Transverse colon (tissue), 4 donors: Measurements from ENCODE around the gene CYGB. TPM values are rescaled to one million over a fixed set of nuclear protein-coding genes. Genes with fewer than 3 reads are reported as not detected.
"Not testable (repeated sequence)": the region's sequence is repeated elsewhere in the genome, so short reads cannot be mapped to it uniquely, and the experiment has no call there.

Source experiments
- DNase-seq: peaks from one replicate; pipeline ENCODE4 v3.0.0-alpha.2; 2019
- H3K27ac ChIP-seq, 4 donors: fragments of 200-600 bp; sonication (generic); 2 replicates each; pipeline ENCODE4 v1.5.1; 2016 to 2018; ENCODE audit warnings: inconsistent platforms in 4 of 4
- H3K27me3 ChIP-seq: fragments of 200-600 bp; sonication (generic); 2 replicates; pipeline ENCODE4 v1.5.1; 2017; ENCODE audit warnings: inconsistent platforms
- H3K36me3 ChIP-seq, 4 donors: fragments of 200-600 bp; sonication (generic); 2 replicates each; pipeline ENCODE4 v1.5.1; 2017 to 2019; ENCODE audit warnings: inconsistent platforms in 4 of 4
- H3K4me1 ChIP-seq, 4 donors: fragments of 200-600 bp; sonication (generic); 2 replicates each; pipeline ENCODE4 v1.5.1; 2017 to 2020; ENCODE audit warnings: inconsistent platforms in 4 of 4
- H3K4me3 ChIP-seq, 4 donors: fragments of 200-600 bp; sonication (generic); 1 replicate in 1 of 4; 2 replicates in 3 of 4; pipeline versions ENCODE4 v1.5.1 to v1.6.1; 2017 to 2019; ENCODE audit warnings: inconsistent platforms in 4 of 4
- H3K9me3 ChIP-seq, 2 donors: fragments of 200-600 bp; sonication (generic); 2 replicates each; pipeline ENCODE4 v1.5.1; 2017 to 2019; ENCODE audit warnings: inconsistent platforms in 2 of 2
- EP300 ChIP-seq: sonication (generic); formaldehyde crosslinking; IDR thresholded peaks from one replicate; pipeline ENCODE4 v1.6.1; 2017; ENCODE audit warnings: antibody characterized with exemption, low read depth
- POLR2A ChIP-seq: fragments of 450-650 bp; IDR thresholded peaks from one replicate; pipeline ENCODE4 v1.6.1; 2016; ENCODE audit warnings: antibody characterized with exemption, mild to moderate bottlenecking, moderate library complexity
- POLR2AphosphoS5 ChIP-seq, 3 donors: sonication (generic); formaldehyde crosslinking; IDR thresholded peaks; one replicate each; pipeline ENCODE4 v1.6.1; 2016; ENCODE audit warnings: antibody characterized with exemption in 3 of 3
- WGBS, 2 donors: methylation state at CpG; one replicate each; pipeline ENCODE4 v1.1.5; 2018; ENCODE audit warnings: low coverage in 1 of 2; 5-methylcytosine and 5-hydroxymethylcytosine counted together
- in situ Hi-C, 4 donors: fragments of 200-750 bp; cut with MboI; loops; one replicate each; pipeline versions ENCODE4 v1.15.0 to v1.15.1; 2017; ENCODE audit warnings: low sequenced_read_pairs in 3 of 4, low pct_ligation_motif_present in 1 of 4, low pct_unique_long_range_greater_than_20kb in 1 of 4
- intact Hi-C: fragments of 100-400 bp; cut with DNase I; formaldehyde crosslinking; loops from one replicate; pipeline ENCODE4 v1.15.1; 2023; ENCODE audit warnings: low total_unique reads
- total RNA-seq, 4 donors: library from RNA; depleted of rRNA; stranded (reverse); fragments of >200 nt; gene quantifications; one replicate each; pipeline ENCODE4 v1.1.0, GENCODE V29; 2016
- TF ChIP-seq, protein P1 (sequence below), 5 experiments: fragments of 200-600 bp in 3 of 5; fragments of 450-650 bp in 2 of 5; sonication (generic) in 3 of 5; IDR thresholded peaks; 1 replicate in 2 of 5; 2 replicates in 3 of 5; pipeline ENCODE4 v1.5.1; 2016 to 2017; ENCODE audit warnings: antibody characterized with exemption in 5 of 5, inconsistent platforms in 3 of 5, mild to moderate bottlenecking in 2 of 5, moderate library complexity in 1 of 5

Gene CYGB
- total RNA-seq, 4 donors from 2014 or later, result 7.5 to 20.1 (median 11.3) TPM

- no peaks in the 10 kb centered on the region for H3K9me3 ChIP-seq
- H3K27ac ChIP-seq, result no peak overlapping the region
- DNase-seq, result no peak
- intact Hi-C loops, result no loop called here
- H3K27me3 ChIP-seq, result peaks cover 13% of the 10 kb centered on the region
- in situ Hi-C loops, result loop anchor here in 2 of 4 donors (10.0 kb wide), 1 partner anchor 55 kb away; the partner anchor contains the start of gene AANAT (in 2 of the 2)
- TF ChIP-seq, protein P1, sequence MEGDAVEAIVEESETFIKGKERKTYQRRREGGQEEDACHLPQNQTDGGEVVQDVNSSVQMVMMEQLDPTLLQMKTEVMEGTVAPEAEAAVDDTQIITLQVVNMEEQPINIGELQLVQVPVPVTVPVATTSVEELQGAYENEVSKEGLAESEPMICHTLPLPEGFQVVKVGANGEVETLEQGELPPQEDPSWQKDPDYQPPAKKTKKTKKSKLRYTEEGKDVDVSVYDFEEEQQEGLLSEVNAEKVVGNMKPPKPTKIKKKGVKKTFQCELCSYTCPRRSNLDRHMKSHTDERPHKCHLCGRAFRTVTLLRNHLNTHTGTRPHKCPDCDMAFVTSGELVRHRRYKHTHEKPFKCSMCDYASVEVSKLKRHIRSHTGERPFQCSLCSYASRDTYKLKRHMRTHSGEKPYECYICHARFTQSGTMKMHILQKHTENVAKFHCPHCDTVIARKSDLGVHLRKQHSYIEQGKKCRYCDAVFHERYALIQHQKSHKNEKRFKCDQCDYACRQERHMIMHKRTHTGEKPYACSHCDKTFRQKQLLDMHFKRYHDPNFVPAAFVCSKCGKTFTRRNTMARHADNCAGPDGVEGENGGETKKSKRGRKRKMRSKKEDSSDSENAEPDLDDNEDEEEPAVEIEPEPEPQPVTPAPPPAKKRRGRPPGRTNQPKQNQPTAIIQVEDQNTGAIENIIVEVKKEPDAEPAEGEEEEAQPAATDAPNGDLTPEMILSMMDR (IDR thresholded peaks at IDR 0.05), result no peak
- no peak for TF ChIP-seq EP300
- TF ChIP-seq POLR2A, result no peak
- no peak for TF ChIP-seq POLR2AphosphoS5 (IDR thresholded peaks at IDR 0.05)
- H3K4me1 ChIP-seq, result peaks cover 4 to 18% (median 7%) of the 10 kb centered on the region in 4 donors
- H3K4me3 ChIP-seq, result no peak overlapping the region
- 63 to 77% methylated on average over 5 to 14 of the region's 15 CpGs for WGBS, 2 donors
- no peaks in the 10 kb centered on the region for H3K36me3 ChIP-seq
Measured at GRCh38 chr17:76519048-76519966, 18.2 kb downstream of the CYGB start.

DNA sequence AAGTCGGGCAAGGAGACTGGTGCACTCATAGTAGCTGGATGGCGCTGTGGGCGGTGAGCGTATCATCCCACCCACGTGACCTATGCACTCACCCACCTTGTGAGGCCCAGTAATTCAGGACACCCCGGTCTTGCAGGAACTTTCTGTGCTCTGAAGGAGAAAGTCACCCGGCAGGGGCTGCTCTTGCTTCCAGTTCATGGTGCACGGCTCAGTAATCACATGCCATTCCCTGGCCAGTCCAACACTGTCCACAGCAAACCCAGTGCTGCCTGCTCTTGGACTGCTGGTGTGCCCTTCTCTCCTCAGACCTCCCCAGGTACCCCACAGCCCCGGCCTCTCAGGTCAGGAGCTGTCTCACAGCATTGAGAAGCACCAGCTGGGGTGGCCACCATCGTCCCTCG lies 19.9 kb downstream of the CYGB start:
- intact Hi-C loops, result no loop called here
- in situ Hi-C loops, result loop anchor here in 2 of 4 donors (10.0 kb wide), 1 partner anchor 53 kb away; the partner anchor contains the start of gene AANAT (in 2 of the 2)
- no peak for DNase-seq
- 80 to 82% methylated on average over 2 to 10 of the region's 11 CpGs for WGBS, 2 donors
- Histone ChIP-seq H3K36me3 (no peaks in the 10 kb centered on the region), H3K4me1 (peaks cover 0 to 9% (median 4%) of the 10 kb centered on the region in 4 donors), H3K9me3 (no peaks in the 10 kb centered on the region), H3K27ac (no peak overlapping the region), H3K4me3 (no peak overlapping the region), H3K27me3 (peaks cover 9% of the 10 kb centered on the region)
- no peak for TF ChIP-seq POLR2AphosphoS5 (IDR thresholded peaks at IDR 0.05)
- TF ChIP-seq EP300, result no peak
- TF ChIP-seq, protein P1 (IDR thresholded peaks at IDR 0.05), result no peak
- TF ChIP-seq POLR2A, result no peak

DNA sequence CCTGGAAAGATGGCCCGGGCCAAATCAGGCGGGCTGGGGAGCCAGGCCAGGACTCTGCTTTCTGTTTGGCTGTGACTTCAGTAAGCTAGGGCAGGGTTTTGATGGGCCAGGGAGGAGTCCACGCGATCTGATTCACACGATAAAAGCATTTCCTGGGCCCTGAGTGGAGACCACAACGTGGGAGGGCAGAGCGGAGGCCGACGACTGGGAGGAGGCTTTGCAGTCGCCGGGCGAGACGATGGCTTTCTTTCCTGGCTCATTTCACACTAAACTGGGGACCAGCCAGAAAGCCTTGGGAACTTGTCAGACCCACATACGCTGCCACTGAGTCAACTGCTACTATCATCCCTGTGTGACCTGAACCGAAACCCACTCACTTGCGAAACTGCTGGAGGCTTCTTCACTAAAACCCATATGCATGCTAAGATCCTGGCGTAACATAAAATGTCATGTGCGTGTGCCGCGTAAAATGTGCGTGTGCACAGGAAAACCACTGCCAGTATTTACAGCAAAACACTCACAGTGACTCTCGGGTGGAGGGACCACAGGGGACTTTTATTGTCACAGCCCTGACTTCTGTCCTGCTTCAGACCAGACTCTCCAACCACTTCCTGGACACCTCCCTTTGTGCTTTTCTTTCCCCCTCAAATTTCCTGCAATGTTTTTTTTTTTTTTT lies 22.1 kb downstream of the CYGB start:
- peak; percentile 42 to 71 (median 44) for TF ChIP-seq POLR2AphosphoS5 (IDR thresholded peaks at IDR 0.05)
- TF ChIP-seq EP300, result peak; percentile 41
- peak; percentile 43 for TF ChIP-seq POLR2A
- TF ChIP-seq, protein P1 (IDR thresholded peaks at IDR 0.05), result no peak
- peak overlapping the region; percentile 68 to 79 (median 75) for H3K27ac ChIP-seq
- H3K27me3 ChIP-seq, result no peaks in the 10 kb centered on the region
- intact Hi-C loops, result no loop called here
- H3K9me3 ChIP-seq, result no peaks in the 10 kb centered on the region
- H3K4me3 ChIP-seq, result no peak overlapping the region
- DNase-seq, result peak; percentile 72
- 30 to 66% methylated on average over 2 to 22 of the region's 22 CpGs for WGBS, 2 donors
- H3K4me1 ChIP-seq, result peaks cover 0 to 9% (median 4%) of the 10 kb centered on the region in 4 donors
- in situ Hi-C loops, result loop anchor here in 2 of 4 donors (10.0 kb wide), 1 partner anchor 51 kb away; the partner anchor contains the start of gene AANAT (in 2 of the 2)
- no peaks in the 10 kb centered on the region for H3K36me3 ChIP-seq

DNA sequence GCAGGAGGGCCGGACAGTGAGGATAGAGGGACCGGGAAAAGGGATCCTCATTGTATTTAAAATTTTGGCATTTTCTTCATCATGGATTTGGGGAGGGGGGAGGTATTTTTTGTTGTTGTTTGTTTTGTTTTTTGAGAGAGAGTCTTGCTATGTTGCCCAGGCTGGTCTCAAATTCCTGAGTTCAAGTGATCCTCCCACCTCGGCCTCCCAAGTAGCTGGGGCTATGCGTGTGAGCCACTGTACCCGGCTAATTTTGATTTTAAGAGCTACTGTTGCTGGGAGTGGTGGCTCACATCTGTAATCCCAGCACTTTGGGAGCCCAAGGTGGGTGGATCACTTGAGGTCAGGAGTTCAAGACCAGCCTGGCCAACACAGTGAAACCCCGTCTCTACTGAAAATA lies 23.2 kb downstream of the CYGB start:
- H3K27ac ChIP-seq, result peak overlapping the region; percentile 68 to 79 (median 75)
- 92 to 94% methylated on average over 2 to 6 of the region's 6 CpGs for WGBS, 2 donors
- H3K27me3 ChIP-seq, H3K9me3 ChIP-seq, H3K4me1 ChIP-seq, H3K4me3 ChIP-seq, DNase-seq, intact Hi-C loops, H3K36me3 ChIP-seq: not testable (repeated sequence)
- in situ Hi-C loops, result loop anchor here in 2 of 4 donors (10.0 kb wide), 1 partner anchor 50 kb away; the partner anchor contains the start of gene AANAT (in 2 of the 2)
